HepG2 (cell line): ENCODE measurements around the gene MPZL3. TPM values are rescaled to one million over a fixed set of nuclear protein-coding genes. Genes with fewer than 3 reads are reported as not detected.
"Not testable (repeated sequence)": the region's sequence is repeated elsewhere in the genome, so short reads cannot be mapped to it uniquely, and the experiment has no call there.

Source experiments
- ATAC-seq: fragments of 200-7000 bp; cut with Tn5 transposase; 3 replicates; pipeline ENCODE4 v1.9.1; 2020; ENCODE audit warnings: mild to moderate bottlenecking, moderate library complexity
- BruUV-seq: library from RNA; stranded (reverse); fragments of 400-500 nt; replicated peaks from 2 replicates; lab custom pipeline; 2021; lab: Mats Ljungman, UMichigan
- CTCF ChIA-PET: fragments of 300-600 bp; formaldehyde crosslinking; extraction: SDS; loops from one replicate; lab custom pipeline; 2021; ENCODE audit warnings: low total read pairs, inconsistent platforms, low intra/inter-chr PET ratio; lab: Yijun Ruan, JAX
- POLR2A ChIA-PET: fragments of 350-600 bp; sonication (Branson Sonifier 250); formaldehyde crosslinking; loops from one replicate; lab custom pipeline; 2020; ENCODE audit warnings: antibody characterized with exemption, inconsistent platforms; lab: Yijun Ruan, JAX
- DNase-seq: peaks from one replicate; pipeline ENCODE4 v3.0.0-alpha.2; 2015; ENCODE audit warnings: low spot score
- FAIRE-seq: peaks from 3 replicates; lab custom pipeline; 2011; peaks lifted over from hg19 to GRCh38; lab: Jason Lieb, UNC
- H2AFZ ChIP-seq: one replicate; pipeline ENCODE4 v1.6.1; 2011; ENCODE audit warnings: low read length, inconsistent platforms
- H3K27ac ChIP-seq: fragments of 300-600 bp; 3 replicates; pipeline ENCODE4 v1.8.0; 2011; ENCODE audit warnings: mixed run types, mild to moderate bottlenecking, mixed read lengths, low read length, inconsistent platforms; ENCODE audit not compliant: insufficient read depth; ENCODE audit errors: extremely low read length
- H3K27me3 ChIP-seq, 2 experiments: fragments of 200-600 bp in 1 of 2; 2 replicates in 1 of 2; 3 replicates in 1 of 2; pipeline versions ENCODE4 v1.6.0 to v1.8.0; 2011; ENCODE audit warnings: low read length in 2 of 2, mild to moderate bottlenecking in 2 of 2, moderate library complexity in 2 of 2, inconsistent platforms in 1 of 2; ENCODE audit not compliant: insufficient read depth in 2 of 2, control insufficient read depth in 1 of 2
- H3K36me3 ChIP-seq, 2 experiments: fragments of 200-600 bp in 1 of 2; replicated peaks in 1 of 2; 2 replicates in 1 of 2; 3 replicates in 1 of 2; pipeline versions ENCODE4 v1.5.1 to v1.8.0; 2011; ENCODE audit warnings: low read length in 2 of 2, inconsistent platforms in 1 of 2; ENCODE audit not compliant: insufficient read depth in 2 of 2, control insufficient read depth in 1 of 2
- H3K4me1 ChIP-seq: 2 replicates; pipeline ENCODE4 v1.5.1; 2012; ENCODE audit warnings: low read length, inconsistent platforms; ENCODE audit not compliant: insufficient read depth
- H3K4me2 ChIP-seq: 2 replicates; pipeline ENCODE4 v1.6.0; 2011; ENCODE audit warnings: low read depth, low read length, inconsistent platforms
- H3K4me3 ChIP-seq, 3 experiments: fragments of 200-600 bp in 1 of 3; sonication (generic), shearing (Covaris generic) in 1 of 3; replicated peaks in 1 of 3; 2 replicates each; pipeline ENCODE4 v1.5.1; 2011 to 2016; ENCODE audit warnings: low read length in 3 of 3, inconsistent platforms in 2 of 3, low read depth in 2 of 3, mild to moderate bottlenecking in 2 of 3, control low read depth in 1 of 3, mixed read lengths in 1 of 3; ENCODE audit not compliant: insufficient read depth in 1 of 3
- H3K79me2 ChIP-seq: one replicate; pipeline ENCODE4 v1.6.1; 2011; ENCODE audit warnings: low read length, inconsistent platforms; ENCODE audit not compliant: insufficient read depth
- H3K9ac ChIP-seq: 2 replicates; pipeline ENCODE4 v1.6.0; 2011; ENCODE audit warnings: mild to moderate bottlenecking, low read depth, low read length, inconsistent platforms; ENCODE audit not compliant: insufficient read depth
- H3K9me3 ChIP-seq: 2 replicates; pipeline ENCODE4 v1.5.1; 2012; ENCODE audit warnings: mild to moderate bottlenecking, low read length
- H4K20me1 ChIP-seq: 2 replicates; pipeline ENCODE4 v1.6.0; 2011; ENCODE audit warnings: inconsistent platforms, mild to moderate bottlenecking, low read length, moderate library complexity; ENCODE audit not compliant: insufficient read depth
- KLF15 ChIP-seq: sonication (generic); formaldehyde crosslinking; IDR thresholded peaks from 2 replicates; pipeline ENCODE4 v1.8.1; 2023; ENCODE audit warnings: borderline replicate concordance, mild to moderate bottlenecking, inconsistent platforms, missing genetic modification reagents, mixed read lengths
- MNT ChIP-seq: fragments of 450-650 bp; IDR thresholded peaks from 2 replicates; pipeline ENCODE4 v1.6.1; 2016
- ZFYVE20 ChIP-seq: sonication (generic); formaldehyde crosslinking; IDR thresholded peaks from 2 replicates; pipeline ENCODE4 v1.8.0; 2023; ENCODE audit warnings: low read depth, mild to moderate bottlenecking, moderate library complexity, missing genetic modification reagents, borderline replicate concordance
- WGBS: methylation state at CpG from one replicate; pipeline ENCODE4 v1.1.6; 2017; ENCODE audit warnings: low lambda C conversion rate; 5-methylcytosine and 5-hydroxymethylcytosine counted together
- in situ Hi-C: cut with HindIII; loops from 2 replicates; pipeline ENCODE4 v1.10.0; 2017; ENCODE audit warnings: low pct_unique_long_range_greater_than_20kb; ENCODE audit not compliant: extremely low pct_ligation_motif_present
- intact Hi-C: fragments of 100-400 bp; cut with micrococcal nuclease; formaldehyde crosslinking; loops from one replicate; pipeline ENCODE4 v1.10.0; 2022; ENCODE audit not compliant: unreplicated experiment
- polyA plus RNA-seq, 8 experiments: library from polyadenylated mRNA; depleted of rRNA in 3 of 8; stranded (reverse) in 7 of 8; unstranded in 1 of 8; fragments of >200 nt; fragmentation: Illumina TruSeq in 4 of 8; extraction: Trizol in 4 of 8; gene quantifications; 2 replicates each; pipeline versions ENCODE4 v1.2.1 to v1.2.3, GENCODE V29; 2011 to 2016; ENCODE audit warnings: low read depth in 4 of 8, missing spikeins in 1 of 8, mixed read lengths in 1 of 8; ENCODE audit not compliant: insufficient read depth in 1 of 8
- total RNA-seq, 5 experiments: library from RNA; depleted of rRNA; stranded (reverse); fragments of >200 nt; fragmentation: Illumina TruSeq; extraction: Trizol; gene quantifications; 2 replicates each; pipeline ENCODE4 v1.2.3, GENCODE V29; 2016; ENCODE audit warnings: low read depth in 1 of 5
- TF ChIP-seq, protein P1 (sequence below): IDR thresholded peaks from 2 replicates; pipeline ENCODE4 v1.6.1; 2016; ENCODE audit warnings: low read depth, borderline replicate concordance

MPZL3 gene
- total and polyA plus RNA-seq, 2 of the 13 experiments (the other 11 are each of a cell fraction or from before 2014, with no cell fraction given) = 5.3 to 9.3 TPM

DNA sequence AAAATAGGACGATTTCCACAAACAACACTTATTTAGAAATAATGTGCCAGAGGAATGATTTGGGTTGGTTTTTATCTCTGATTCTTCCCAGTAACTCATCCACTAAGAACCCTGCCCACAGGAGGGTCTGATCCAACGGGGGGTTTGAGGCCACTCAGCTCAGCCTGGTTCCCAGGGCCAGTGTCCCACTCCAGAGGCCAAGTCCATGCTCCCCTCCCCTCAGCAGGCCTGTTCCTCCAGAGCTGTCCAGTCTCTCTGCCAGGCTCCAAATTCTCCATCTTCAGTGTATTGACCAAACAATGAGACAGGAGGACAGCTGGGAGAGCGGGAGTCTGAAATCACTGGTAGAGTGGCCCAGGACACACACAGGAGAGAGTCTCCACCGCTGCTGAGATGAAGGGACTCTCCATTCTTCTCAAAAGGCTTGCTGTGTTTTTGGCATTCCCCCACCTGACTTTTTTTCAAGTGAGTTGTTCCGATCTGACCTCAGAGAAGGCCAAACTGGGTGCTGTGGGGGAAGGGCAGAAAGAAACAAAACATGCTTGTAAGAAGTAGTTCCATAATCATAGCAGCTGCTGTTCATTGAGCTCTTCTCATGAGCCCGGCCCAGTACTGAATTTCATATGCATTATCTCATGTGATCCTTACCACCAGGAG, 58.1 kb downstream of the MPZL3 start (continued):
- TF ChIP-seq KLF15 (CRISPR knock-in tag) (no peak), ZFYVE20 (CRISPR knock-in tag) (no peak), MNT (no peak)
- TF ChIP-seq, protein P1, sequence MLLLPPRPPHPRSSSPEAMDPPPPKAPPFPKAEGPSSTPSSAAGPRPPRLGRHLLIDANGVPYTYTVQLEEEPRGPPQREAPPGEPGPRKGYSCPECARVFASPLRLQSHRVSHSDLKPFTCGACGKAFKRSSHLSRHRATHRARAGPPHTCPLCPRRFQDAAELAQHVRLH (CRISPR knock-in tag) = no peak

GRCh38 chr11:118192817-118193216, 59.3 kb downstream of the MPZL3 start:
- ATAC-seq, intact Hi-C loops, H3K4me3 ChIP-seq, H4K20me1 ChIP-seq, H3K27ac ChIP-seq, H3K9me3 ChIP-seq, BruUV-seq, H3K79me2 ChIP-seq, H3K27me3 ChIP-seq, CTCF ChIA-PET, DNase-seq, H3K36me3 ChIP-seq, H3K4me2 ChIP-seq, H2AFZ ChIP-seq, FAIRE-seq, H3K9ac ChIP-seq, POLR2A ChIA-PET: not testable (repeated sequence)
- WGBS = 95% methylated on average over 5 of the region's 5 CpGs
- in situ Hi-C loops = loop anchor here (10.0 kb wide), 1 partner anchor 162 kb away; the partner anchor contains the start of gene UBE4A
- peaks cover 58% of the 10 kb centered on the region for H3K4me1 ChIP-seq
